ENCODE data around the gene CRIP3.
A peak's percentile ranks its signal among the peaks of the same experiment; 100 is the strongest.

The CRIP3 gene

DNA sequence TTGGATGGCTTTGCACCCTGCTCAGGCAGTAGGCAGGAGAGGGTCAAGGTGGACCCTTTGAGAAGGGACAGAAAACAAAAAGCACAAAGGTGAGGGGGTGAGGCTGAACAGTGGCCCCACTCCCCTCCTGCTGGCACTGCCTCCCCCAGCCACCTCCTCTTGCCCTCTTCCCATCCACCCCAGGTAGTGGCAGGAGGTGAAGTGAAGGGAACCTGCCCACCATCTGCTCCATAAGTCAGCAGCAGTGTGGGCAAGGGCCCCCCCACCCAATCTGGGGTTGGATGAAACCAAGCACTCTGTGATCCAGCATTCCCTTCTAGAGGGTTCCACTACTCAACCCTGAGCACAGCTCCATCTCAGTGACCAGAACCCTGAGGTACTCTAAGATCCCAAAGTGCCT lies 36.7 kb downstream of the CRIP3 start:
- DNase-seq, result no peak

DNA sequence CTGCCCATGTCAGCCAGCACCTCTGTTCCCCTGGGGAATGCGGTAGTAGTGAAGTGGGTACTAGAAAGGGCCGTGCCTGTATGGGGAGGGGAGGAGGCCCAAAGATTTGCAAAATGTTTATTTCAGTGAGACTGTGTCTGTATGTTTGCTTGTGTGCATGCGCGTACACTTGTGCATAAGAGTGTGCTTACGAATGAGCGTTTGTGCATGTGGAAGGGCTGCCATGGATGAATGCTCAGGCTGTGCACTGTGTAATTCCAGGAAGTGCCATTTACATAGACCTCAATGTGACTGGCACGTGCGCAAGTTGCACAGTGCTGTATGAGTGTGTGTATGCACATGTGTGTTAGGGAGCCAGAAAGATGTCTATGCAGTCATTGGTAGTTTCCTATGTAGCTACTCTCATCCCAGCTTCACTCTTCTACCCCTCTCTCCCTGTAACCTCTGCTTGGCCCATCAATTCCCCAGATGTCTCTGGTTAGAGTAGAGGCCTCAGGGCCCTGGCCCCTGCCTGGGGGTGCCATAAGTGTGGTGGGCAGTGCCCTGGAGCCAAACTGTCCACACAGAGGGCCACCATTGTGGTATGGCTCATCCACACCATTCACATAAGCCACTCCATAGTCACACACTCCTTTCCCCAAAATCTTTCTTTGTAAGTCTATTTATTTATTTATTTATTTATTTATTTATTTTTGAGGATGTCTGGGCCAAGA lies 37.4 kb downstream of the CRIP3 start:
- DNase-seq, result no peak

DNA sequence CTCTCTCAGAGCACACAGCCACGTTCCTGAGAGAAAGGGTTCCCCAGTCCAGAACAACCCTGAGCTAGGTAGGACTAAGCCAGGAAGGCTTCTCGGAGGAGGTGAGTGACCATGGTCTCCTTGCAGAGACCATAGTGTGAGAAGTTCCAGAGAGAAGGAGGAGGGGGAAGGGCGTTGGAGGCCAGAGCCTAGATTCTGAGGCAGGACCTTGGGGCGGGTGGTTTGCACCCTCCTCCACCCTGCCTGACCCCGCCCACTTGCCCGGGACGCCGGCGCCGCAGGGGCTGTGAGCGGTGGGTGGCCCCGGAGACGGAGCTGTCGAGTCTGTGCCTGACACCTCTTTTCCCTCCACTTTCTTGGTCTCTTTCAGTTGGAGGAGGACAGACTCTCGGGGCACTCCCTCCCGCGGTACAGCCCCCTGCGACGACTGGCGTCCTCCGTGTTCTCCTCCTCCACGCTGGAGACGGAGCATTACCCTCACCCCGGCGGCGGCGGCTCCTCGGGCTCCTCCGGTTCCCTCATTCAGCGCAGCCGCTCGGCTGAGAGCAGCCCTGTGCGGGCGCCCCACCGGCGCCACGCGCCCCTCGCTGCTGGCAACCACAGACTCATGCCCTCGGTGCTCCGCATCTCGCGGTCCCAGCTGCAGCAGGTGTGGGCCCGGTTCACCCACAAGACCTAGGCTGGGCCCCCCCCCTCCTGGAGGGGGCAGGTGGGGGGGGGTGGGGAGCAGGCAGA lies 39.2 kb downstream of the CRIP3 start:
- peak; percentile 58 to 67 for DNase-seq

DNA sequence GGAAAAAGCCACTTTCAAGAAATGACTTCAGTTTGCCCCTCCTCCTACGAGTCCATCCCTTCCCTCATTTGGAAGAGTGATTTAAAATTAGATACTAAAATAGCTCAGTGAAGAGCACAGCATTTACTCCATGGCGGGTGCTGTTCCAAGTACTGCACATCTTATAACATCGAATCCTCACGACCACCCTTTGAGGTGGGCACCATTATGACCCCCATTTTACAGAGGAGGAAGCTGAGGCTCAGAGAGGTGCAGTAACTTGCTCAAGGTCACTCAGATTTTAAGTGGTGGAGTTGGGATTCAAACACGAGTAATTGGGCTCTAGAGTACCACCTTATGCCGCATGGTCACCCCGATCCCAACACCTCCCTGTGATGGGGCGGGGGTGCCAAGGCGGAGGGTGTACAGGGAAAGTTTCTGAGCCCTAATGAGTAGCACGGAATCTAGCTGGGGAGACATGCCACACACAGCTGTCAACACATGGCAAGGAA lies 39.8 kb downstream of the CRIP3 start:
- no peak for DNase-seq

DNA sequence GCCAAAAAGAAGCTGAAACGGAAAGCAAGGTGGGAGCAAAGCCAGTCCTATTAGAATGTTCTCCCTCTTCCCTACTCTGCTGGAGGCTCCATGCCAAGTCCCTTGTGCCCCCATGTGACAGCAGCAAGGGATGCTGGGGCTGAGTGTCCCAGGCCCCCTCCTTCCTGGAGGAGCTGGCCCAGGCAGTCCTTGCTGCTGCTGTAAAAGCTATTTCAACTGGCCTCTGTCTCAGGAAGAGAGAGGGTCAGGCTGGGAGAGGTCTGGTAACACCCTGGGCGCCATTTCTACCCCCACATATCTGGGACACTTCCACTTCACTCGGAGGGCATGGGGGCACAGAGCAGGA lies 40.3 kb downstream of the CRIP3 start:
- DNase-seq, result no peak

- DNase-seq, result no peak
Observed at GRCh38 chr6:43267619-43268354, 40.8 kb downstream of the CRIP3 start.

- DNase-seq, result no peak
Observed at GRCh38 chr6:43265564-43265963, 43.1 kb downstream of the CRIP3 start.

GRCh38 chr6:43264599-43265145 lies 44.0 kb downstream of the CRIP3 start:
- no peak for DNase-seq

DNA sequence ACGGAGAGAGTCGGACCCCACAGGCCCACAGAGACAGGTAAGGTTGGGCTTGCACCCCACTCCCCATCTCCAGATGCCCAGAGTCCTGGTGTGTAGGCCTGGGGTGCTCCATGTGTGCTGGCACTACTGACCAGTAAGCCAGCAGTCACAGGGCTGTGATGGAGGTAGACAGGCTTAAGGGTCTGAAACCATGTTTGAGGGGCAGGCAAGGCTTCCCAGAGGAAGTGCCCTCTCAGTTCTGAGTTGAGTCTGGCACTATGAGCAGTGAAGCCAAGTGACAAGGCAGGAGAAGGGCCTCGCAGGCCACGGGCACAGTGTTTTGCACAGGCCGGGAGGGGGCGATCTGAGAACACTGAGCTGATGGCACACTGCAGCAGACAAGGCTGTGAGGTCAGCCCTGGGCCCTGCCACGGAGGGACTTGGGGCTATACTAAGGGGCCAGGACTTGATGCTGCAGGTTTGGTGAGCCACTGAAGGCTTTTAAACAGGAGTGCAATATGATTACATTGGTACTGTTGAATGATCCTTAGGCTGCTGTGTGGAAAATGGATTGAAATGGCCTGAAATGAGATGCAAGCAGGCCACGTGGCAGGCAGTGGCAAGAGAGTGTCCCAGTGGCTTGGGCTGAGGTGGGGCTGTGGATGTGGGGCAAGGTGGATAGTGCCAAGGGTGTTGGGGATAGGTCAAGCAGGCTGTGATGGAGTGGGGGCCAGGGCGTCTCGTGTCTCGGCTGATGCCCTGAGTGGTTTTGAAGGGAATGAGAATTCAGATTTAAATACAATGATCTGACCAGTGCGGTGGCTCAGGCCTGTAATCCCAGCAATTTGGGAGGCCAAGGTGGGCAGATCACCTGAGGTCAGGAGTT lies 45.1 kb downstream of the CRIP3 start:
- peak; percentile 83 to 84 for DNase-seq

GRCh38 chr6:43262780-43263313 lies 45.8 kb downstream of the CRIP3 start:
- no peak for DNase-seq

- DNase-seq, result no peak
Observed at GRCh38 chr6:43262000-43262779, 46.4 kb downstream of the CRIP3 start.

GRCh38 chr6:43261198-43261597 lies 47.4 kb downstream of the CRIP3 start:
- no peak for DNase-seq

GRCh38 chr6:43260791-43261190 lies 47.8 kb downstream of the CRIP3 start:
- no peak for DNase-seq

GRCh38 chr6:43258807-43259686 lies 49.6 kb downstream of the CRIP3 start:
- DNase-seq, result no peak

GRCh38 chr6:43258180-43258579 lies 50.4 kb downstream of the CRIP3 start:
- DNase-seq, result no peak

DNA sequence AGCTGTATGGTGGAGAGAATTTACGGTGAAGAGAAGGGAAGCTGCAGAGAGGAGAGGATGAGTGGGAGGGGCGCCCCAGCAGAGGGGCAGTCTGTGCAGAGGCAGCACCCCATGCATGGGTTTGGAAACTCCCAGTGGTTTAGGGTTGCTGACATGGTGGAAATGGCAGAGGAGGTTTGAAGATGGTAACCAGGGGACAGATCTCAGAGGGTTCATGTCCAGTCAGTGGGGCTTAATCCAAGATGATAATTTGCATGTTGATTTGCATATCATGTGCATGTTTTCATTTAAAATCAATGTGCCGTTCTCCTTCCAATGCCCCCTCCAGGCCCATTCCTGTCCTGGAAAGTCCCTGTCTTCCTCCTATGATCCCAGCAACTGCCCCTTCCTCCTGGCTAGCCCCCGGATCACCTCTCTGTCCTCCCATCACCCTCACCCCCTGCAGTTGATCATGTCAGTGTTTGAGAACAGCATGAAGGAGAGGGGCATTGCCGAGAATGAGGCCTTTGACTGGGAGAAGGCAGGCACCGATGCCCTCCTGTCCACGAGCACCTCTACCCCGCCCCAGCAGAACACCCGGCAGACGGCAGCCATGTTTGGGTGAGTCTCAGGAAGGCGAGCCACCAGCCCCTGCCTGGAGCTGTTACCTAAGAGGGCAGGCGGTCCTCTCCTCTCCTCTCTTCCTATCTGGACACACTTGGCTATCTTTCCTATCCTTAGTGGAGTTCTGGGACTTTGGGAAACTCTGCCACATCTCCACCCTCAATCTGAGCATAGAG lies 51.1 kb downstream of the CRIP3 start:
- no peak for DNase-seq

DNA sequence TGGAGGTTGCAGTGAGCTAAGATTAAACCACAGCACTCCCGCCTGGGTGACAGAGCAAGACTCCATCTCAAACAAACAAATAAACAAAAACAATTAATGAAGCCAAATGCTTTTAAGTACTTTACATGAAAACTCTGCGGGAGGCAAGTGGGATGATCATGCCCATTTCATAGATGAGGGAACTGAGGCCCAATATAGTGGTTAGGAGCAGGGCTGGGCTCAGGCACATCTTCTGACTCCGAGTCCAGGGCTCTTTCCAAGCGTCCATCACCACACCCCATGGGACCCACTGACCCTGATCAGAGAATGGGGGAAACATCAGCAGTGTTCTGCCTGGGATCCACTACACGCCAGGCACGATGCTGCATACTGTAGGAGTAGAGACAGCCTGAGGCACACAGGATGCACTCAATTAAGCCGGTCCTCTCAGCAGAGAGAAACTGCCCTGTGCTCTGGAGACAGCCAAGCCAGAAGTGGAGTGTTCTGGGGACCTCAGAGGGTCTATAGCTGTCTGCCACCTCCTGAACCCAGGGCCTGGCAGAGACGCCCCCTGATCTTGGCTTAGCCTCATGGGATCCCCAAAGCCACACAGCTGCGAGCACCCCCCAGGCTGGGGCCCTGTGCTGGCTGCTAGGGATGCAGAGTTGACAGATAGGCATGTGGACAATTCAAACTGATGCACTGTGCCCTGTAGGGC lies 51.8 kb downstream of the CRIP3 start:
- DNase-seq, result no peak
